Fibroblast of upper back skin (primary cell): ENCODE measurements around the gene BNIP3.
"Not testable (repeated sequence)": the region's sequence is repeated elsewhere in the genome, so short reads cannot be mapped to it uniquely, and the experiment has no call there.

Experiments
- DNase-seq: peaks from one replicate; pipeline ENCODE4 v3.0.0-alpha.2; 2013

Gene BNIP3

GRCh38 chr10:132001238-132001972 lies 19.7 kb upstream of the BNIP3 start:
- DNase-seq, result peak; percentile 25

- no peak for DNase-seq
Measured at GRCh38 chr10:131998845-131999681, 17.3 kb upstream of the BNIP3 start.

- DNase-seq, result no peak
Measured at GRCh38 chr10:131998050-131998844, 16.5 kb upstream of the BNIP3 start.

- DNase-seq, result peak; percentile 53
Measured at GRCh38 chr10:131997366-131998049, 15.8 kb upstream of the BNIP3 start.

GRCh38 chr10:131996466-131997365 lies 15.0 kb upstream of the BNIP3 start:
- DNase-seq, result no peak

- no peak for DNase-seq
Measured at GRCh38 chr10:131994435-131994834, 12.7 kb upstream of the BNIP3 start.

- DNase-seq, result no peak
Measured at GRCh38 chr10:131993275-131993674, 11.6 kb upstream of the BNIP3 start.

GRCh38 chr10:131991726-131992125 lies 10.0 kb upstream of the BNIP3 start:
- DNase-seq, result no peak

GRCh38 chr10:131987786-131988185 lies 6.1 kb upstream of the BNIP3 start:
- DNase-seq, result not testable (repeated sequence)

GRCh38 chr10:131987301-131987700 lies 5.6 kb upstream of the BNIP3 start:
- not testable (repeated sequence) for DNase-seq

GRCh38 chr10:131986851-131987250 lies 5.1 kb upstream of the BNIP3 start:
- DNase-seq, result not testable (repeated sequence)

GRCh38 chr10:131983780-131984179 lies 2.1 kb upstream of the BNIP3 start:
- DNase-seq, result peak; percentile 85

- no peak for DNase-seq
Measured at GRCh38 chr10:131982796-131983195, 1.1 kb upstream of the BNIP3 start.

GRCh38 chr10:131982185-131982756 lies 548 bp upstream of the BNIP3 start:
- no peak for DNase-seq

GRCh38 chr10:131980761-131981428 lies 828 bp downstream of the BNIP3 start:
- no peak for DNase-seq

GRCh38 chr10:131980321-131980720 lies 1.4 kb downstream of the BNIP3 start:
- DNase-seq, result no peak

- no peak for DNase-seq
Measured at GRCh38 chr10:131979821-131980270, 1.9 kb downstream of the BNIP3 start.

GRCh38 chr10:131979336-131979735 lies 2.4 kb downstream of the BNIP3 start:
- no peak for DNase-seq

- no peak for DNase-seq
Measured at GRCh38 chr10:131978851-131979250, 2.9 kb downstream of the BNIP3 start.

- DNase-seq, result no peak
Measured at GRCh38 chr10:131978366-131978765, 3.4 kb downstream of the BNIP3 start.
